Mammary epithelial cell (primary cell): ENCODE results near the gene ANKUB1.

ENCODE experiments used
- EZH2 ChIP-seq: IDR thresholded peaks from 2 replicates; pipeline ENCODE4 v1.6.1; 2012; ENCODE audit warnings: low read length, inconsistent platforms, borderline replicate concordance
- TF ChIP-seq, protein P1 (sequence below), 2 donors: IDR thresholded peaks in 1 of 2; conservative IDR thresholded peaks in 1 of 2; 2 replicates each; pipeline ENCODE4 v1.5.1; 2011 to 2012; ENCODE audit warnings: inconsistent platforms in 2 of 2, low read length in 2 of 2, mild to moderate bottlenecking in 2 of 2, control low read depth in 1 of 2, low read depth in 1 of 2; ENCODE audit not compliant: insufficient read depth in 1 of 2; ENCODE audit errors: extremely low read depth in 1 of 2

GRCh38 chr3:149828390-149828789, 36.0 kb upstream of the ANKUB1 start:
- no peak for TF ChIP-seq EZH2
- TF ChIP-seq, protein P1, sequence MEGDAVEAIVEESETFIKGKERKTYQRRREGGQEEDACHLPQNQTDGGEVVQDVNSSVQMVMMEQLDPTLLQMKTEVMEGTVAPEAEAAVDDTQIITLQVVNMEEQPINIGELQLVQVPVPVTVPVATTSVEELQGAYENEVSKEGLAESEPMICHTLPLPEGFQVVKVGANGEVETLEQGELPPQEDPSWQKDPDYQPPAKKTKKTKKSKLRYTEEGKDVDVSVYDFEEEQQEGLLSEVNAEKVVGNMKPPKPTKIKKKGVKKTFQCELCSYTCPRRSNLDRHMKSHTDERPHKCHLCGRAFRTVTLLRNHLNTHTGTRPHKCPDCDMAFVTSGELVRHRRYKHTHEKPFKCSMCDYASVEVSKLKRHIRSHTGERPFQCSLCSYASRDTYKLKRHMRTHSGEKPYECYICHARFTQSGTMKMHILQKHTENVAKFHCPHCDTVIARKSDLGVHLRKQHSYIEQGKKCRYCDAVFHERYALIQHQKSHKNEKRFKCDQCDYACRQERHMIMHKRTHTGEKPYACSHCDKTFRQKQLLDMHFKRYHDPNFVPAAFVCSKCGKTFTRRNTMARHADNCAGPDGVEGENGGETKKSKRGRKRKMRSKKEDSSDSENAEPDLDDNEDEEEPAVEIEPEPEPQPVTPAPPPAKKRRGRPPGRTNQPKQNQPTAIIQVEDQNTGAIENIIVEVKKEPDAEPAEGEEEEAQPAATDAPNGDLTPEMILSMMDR (conservative IDR thresholded peaks at IDR 0.05 in 1 of 2, IDR thresholded peaks at IDR 0.05 in 1 of 2; ENCODE audit: extremely low read depth in 1 of 2, insufficient read depth in 1 of 2, low read depth in 1 of 2, low read length in 2 of 2): no peak
